ENCODE data around the gene ATP1A3.
"Not testable (repeated sequence)": the region's sequence is repeated elsewhere in the genome, so short reads cannot be mapped to it uniquely, and the experiment has no call there.

ATP1A3 gene

GRCh38 chr19:41993612-41994483 is at the start of gene ATP1A3:
TSS of gene ATP1A3 (minus strand) at chr19:41994230. CDS start at chr19:41994076, 154 bp downstream.
- peak; percentile 46 for DNase-seq

- no peak for DNase-seq
Observed at GRCh38 chr19:42042455-42043170, 48.6 kb upstream of the ATP1A3 start.

GRCh38 chr19:42040491-42040890 is 46.5 kb upstream of the ATP1A3 start:
- DNase-seq = not testable (repeated sequence)

GRCh38 chr19:42040031-42040430 is 46.0 kb upstream of the ATP1A3 start:
- DNase-seq = no peak

GRCh38 chr19:42038666-42039065 is 44.6 kb upstream of the ATP1A3 start:
- DNase-seq = no peak

GRCh38 chr19:42037649-42038048 is 43.6 kb upstream of the ATP1A3 start:
- no peak for DNase-seq

GRCh38 chr19:42034640-42035391 is 40.8 kb upstream of the ATP1A3 start:
- peak; percentile 85 for DNase-seq

GRCh38 chr19:42033413-42033812 is 39.4 kb upstream of the ATP1A3 start:
- DNase-seq = no peak

- DNase-seq = no peak
Observed at GRCh38 chr19:42032431-42032830, 38.4 kb upstream of the ATP1A3 start.

- no peak for DNase-seq
Observed at GRCh38 chr19:42030645-42031440, 36.8 kb upstream of the ATP1A3 start.

GRCh38 chr19:42028304-42029216 is 34.5 kb upstream of the ATP1A3 start:
- DNase-seq = peak; percentile 13

GRCh38 chr19:42024622-42025111 is 30.6 kb upstream of the ATP1A3 start:
- DNase-seq = no peak

GRCh38 chr19:42023943-42024260 is 29.9 kb upstream of the ATP1A3 start:
- DNase-seq = no peak

GRCh38 chr19:42023121-42023942 is 29.3 kb upstream of the ATP1A3 start:
- DNase-seq = peak; percentile 7

- no peak for DNase-seq
Observed at GRCh38 chr19:42022616-42023015, 28.6 kb upstream of the ATP1A3 start.

GRCh38 chr19:42021185-42021584 is 27.2 kb upstream of the ATP1A3 start:
- DNase-seq = no peak

- no peak for DNase-seq
Observed at GRCh38 chr19:42018503-42019193, 24.6 kb upstream of the ATP1A3 start.

- DNase-seq = no peak
Observed at GRCh38 chr19:42017040-42017439, 23.0 kb upstream of the ATP1A3 start.

- not testable (repeated sequence) for DNase-seq
Observed at GRCh38 chr19:42012747-42013146, 18.7 kb upstream of the ATP1A3 start.
